ENCODE results near the gene DACT1.

GRCh38 chr14:58597041-58597440 is 40.7 kb upstream of the DACT1 start:
- TF ChIP-seq CTCF (conservative IDR thresholded peaks at IDR 0.05 in 1 of 2, IDR thresholded peaks at IDR 0.05 in 1 of 2; ENCODE audit: low read depth in 1 of 2, low read length in 2 of 2) = no peak
- no peak for TF ChIP-seq EZH2 (IDR thresholded peaks at IDR 0.05; ENCODE audit: low read length, missing control alignments)

Measured in fibroblast of lung (primary cell).